ENCODE measurements around the gene HOXC10. TPM values are rescaled to one million over a fixed set of nuclear protein-coding genes. Genes with fewer than 3 reads are reported as not detected.

Gene HOXC10
- total RNA-seq = not detected

DNA sequence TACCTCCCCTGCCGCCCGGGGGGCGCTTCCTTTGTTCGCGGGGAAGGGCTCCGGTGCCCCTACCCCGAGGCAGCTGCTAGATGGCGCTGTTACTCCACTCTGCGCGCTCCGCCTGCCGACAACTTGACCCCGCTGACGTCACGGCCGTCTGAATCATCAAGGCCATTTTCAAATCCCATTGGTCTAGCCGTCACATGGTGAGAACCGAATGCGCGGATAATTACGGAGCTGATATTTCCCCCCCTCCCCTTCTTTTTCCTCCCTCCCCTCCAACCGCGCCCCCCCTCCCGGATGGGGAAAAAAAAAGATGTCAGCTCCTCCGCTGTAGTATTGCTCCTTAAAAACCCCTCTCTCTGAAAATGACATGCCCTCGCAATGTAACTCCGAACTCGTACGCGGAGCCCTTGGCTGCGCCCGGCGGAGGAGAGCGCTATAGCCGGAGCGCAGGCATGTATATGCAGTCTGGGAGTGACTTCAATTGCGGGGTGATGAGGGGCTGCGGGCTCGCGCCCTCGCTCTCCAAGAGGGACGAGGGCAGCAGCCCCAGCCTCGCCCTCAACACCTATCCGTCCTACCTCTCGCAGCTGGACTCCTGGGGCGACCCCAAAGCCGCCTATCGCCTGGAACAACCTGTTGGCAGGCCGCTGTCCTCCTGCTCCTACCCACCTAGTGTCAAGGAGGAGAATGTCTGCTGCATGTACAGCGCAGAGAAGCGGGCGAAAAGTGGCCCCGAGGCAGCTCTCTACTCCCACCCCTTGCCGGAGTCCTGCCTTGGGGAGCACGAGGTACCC, at the start of gene HOXC10:
Gene HOXC10 (plus strand): TSS at position 246 of the 791 bp plus-strand sequence. CDS start 114 bp downstream, at position 360.
- Histone ChIP-seq H3K36me3 (no peaks in the 10 kb centered on the region), H3K4me1 (peaks cover 19 to 35% (median 30%) of the 10 kb centered on the region in 4 donors), H3K9me3 (no peaks in the 10 kb centered on the region), H3K27me3 (peaks cover 2 to 91% (median 53%) of the 10 kb centered on the region in 4 donors), H3K4me3 (peak within 1 kb of the TSS in 2 of 4 donors; percentile 17), H3K27ac (no peak within 1 kb of the TSS)
- WGBS, 2 donors = 2 to 6% methylated on average over 37 to 48 of the region's 55 CpGs
- TF ChIP-seq, protein P1, sequence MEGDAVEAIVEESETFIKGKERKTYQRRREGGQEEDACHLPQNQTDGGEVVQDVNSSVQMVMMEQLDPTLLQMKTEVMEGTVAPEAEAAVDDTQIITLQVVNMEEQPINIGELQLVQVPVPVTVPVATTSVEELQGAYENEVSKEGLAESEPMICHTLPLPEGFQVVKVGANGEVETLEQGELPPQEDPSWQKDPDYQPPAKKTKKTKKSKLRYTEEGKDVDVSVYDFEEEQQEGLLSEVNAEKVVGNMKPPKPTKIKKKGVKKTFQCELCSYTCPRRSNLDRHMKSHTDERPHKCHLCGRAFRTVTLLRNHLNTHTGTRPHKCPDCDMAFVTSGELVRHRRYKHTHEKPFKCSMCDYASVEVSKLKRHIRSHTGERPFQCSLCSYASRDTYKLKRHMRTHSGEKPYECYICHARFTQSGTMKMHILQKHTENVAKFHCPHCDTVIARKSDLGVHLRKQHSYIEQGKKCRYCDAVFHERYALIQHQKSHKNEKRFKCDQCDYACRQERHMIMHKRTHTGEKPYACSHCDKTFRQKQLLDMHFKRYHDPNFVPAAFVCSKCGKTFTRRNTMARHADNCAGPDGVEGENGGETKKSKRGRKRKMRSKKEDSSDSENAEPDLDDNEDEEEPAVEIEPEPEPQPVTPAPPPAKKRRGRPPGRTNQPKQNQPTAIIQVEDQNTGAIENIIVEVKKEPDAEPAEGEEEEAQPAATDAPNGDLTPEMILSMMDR (IDR thresholded peaks at IDR 0.05) = peak; percentile 9 to 31 (median 26)
- TF ChIP-seq EP300 (IDR thresholded peaks at IDR 0.05) = no peak
- peak in 1 of 2 donors; percentile 85 for ATAC-seq (ENCODE audit: low FRiP score in 2 of 2)
- peak; percentile 70 to 74 for DNase-seq

DNA sequence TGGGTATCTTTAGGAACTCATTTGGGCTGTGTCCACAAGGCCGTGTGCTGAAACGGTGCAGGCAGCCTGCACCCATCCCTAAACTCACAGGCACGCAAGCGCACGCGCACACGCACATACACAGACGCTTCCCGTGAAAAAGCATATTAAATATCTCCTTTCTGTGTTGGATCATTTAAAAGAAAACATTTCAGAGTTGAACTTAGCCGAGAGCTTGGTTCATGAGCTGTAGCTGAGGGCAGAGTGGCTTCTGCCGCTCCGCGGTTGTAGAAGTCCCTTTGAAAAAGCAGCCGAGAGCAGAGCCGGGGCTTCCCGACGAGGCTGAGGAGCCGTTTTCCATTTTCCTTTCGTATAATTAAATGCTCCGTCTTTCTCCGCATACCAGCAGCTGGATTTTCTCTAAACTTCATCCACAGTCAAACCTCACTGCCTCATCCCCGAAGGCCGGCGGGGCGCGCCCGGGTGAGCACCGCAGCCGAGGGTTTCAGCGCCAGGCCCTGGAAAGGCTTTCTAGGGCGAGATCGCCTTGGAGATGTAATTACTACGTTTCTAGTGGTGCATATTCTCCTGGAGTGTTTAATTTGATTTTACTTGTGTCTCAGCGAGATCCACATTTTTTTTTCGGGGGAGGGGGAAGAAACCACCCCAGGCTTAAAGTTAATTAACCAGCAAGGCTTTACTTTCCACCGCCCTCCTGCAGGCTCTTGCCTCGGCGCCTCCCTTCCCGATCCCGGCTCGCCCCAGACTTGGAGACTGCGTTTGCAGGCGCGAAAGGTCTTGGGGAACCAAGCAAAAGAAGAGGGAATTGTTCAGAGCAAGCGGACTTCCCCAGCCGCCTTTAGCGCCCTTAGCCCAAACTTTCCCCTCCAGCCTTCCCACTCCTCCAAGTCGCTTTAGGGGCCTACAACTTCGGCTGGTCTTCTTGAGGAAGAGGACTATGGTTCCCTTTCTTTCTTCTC, 49.3 kb upstream of the HOXC10 start:
- no peaks in the 10 kb centered on the region for H3K36me3 ChIP-seq
- H3K27ac ChIP-seq = no peak overlapping the region
- DNase-seq (peak in 1 of 2 donors; percentile 48), ATAC-seq (ENCODE audit: low FRiP score in 2 of 2) (no peak)
- peaks cover 3 to 23% (median 8%) of the 10 kb centered on the region in 4 donors for H3K4me1 ChIP-seq
- peaks cover 2 to 84% (median 45%) of the 10 kb centered on the region in 4 donors for H3K27me3 ChIP-seq
- WGBS, 2 donors = 6 to 7% methylated on average over 49 of the region's 49 CpGs
- H3K9me3 ChIP-seq = no peaks in the 10 kb centered on the region
- no peak overlapping the region for H3K4me3 ChIP-seq
- TF ChIP-seq, protein P1 (IDR thresholded peaks at IDR 0.05) = no peak
- TF ChIP-seq EP300 (IDR thresholded peaks at IDR 0.05) = no peak
- no peak for TF ChIP-seq POLR2A (IDR thresholded peaks at IDR 0.05)
- TF ChIP-seq POLR2AphosphoS5 (IDR thresholded peaks at IDR 0.05) = no peak

DNA sequence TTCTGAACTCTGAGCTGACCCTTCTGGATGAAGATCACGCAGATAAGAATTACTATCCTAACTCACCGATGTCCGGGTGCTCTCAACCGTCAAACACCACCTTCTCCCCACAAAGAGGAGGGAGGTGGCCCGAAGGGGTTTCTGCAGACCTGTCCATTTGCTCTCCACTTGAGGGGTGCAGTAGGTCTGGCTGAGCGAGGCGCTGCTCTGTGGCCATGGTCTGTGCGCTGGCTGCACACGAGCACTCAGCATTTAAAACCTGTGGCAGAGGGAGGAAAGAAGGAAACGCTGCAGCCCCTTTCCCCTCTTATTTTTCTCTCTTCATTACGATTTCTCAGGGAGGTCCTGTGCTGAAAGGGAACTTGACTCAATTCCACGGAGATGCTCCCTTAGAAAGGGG, 47.8 kb upstream of the HOXC10 start:
- H3K27me3 ChIP-seq = peaks cover 2 to 80% (median 43%) of the 10 kb centered on the region in 4 donors
- WGBS, 2 donors = 9 to 11% methylated on average over 8 to 12 of the region's 12 CpGs
- H3K36me3 ChIP-seq = no peaks in the 10 kb centered on the region
- TF ChIP-seq, protein P1 (IDR thresholded peaks at IDR 0.05) = no peak
- TF ChIP-seq POLR2A (IDR thresholded peaks at IDR 0.05) = no peak
- no peak for TF ChIP-seq EP300 (IDR thresholded peaks at IDR 0.05)
- no peak for TF ChIP-seq POLR2AphosphoS5 (IDR thresholded peaks at IDR 0.05)
- ATAC-seq (ENCODE audit: low FRiP score in 2 of 2) (no peak), DNase-seq (no peak)
- peaks cover 3 to 23% (median 8%) of the 10 kb centered on the region in 4 donors for H3K4me1 ChIP-seq
- H3K9me3 ChIP-seq = no peaks in the 10 kb centered on the region
- no peak overlapping the region for H3K27ac ChIP-seq
- H3K4me3 ChIP-seq = no peak overlapping the region

DNA sequence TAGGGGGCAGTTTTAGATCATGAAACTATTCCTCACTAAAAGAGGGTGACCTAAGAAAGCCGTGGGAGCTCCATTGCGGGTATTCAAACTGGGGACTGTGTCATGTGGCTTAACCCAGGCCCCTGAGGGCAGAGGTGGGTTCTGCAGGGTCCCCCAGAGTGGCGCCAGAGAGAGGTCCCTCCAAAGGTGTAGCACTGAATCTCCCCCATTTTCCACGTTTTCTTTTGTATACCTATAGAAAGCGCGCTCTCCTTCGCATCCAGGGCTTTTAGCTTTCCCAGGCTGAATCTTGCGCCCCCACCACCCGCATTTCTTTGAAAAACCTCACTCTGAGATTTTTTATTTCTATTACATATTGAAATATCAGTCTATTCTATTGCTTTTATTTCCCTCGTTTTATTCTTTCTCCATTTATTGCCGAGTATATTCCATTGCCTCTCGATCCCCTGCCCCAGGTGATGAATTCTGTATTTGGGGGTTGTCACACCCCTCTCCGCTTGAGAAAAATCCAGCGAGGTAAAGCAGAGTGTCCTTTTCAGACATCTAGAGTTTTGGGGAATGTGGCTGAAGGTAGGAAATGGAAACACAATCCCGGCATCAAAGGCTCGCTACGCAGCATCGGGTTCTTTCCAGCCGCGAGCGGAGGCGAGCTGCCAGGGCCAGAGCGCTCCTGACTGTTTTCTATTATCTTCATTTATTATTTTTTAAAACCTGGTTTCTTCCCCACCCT, 47.2 kb upstream of the HOXC10 start:
- no peak overlapping the region for H3K4me3 ChIP-seq
- no peak overlapping the region for H3K27ac ChIP-seq
- H3K27me3 ChIP-seq = peaks cover 2 to 80% (median 43%) of the 10 kb centered on the region in 4 donors
- ATAC-seq (ENCODE audit: low FRiP score in 2 of 2) (no peak), DNase-seq (peak in 1 of 2 donors; percentile 32)
- TF ChIP-seq POLR2A (IDR thresholded peaks at IDR 0.05) (no peak), POLR2AphosphoS5 (IDR thresholded peaks at IDR 0.05) (no peak), EP300 (IDR thresholded peaks at IDR 0.05) (no peak)
- TF ChIP-seq, protein P1 (IDR thresholded peaks at IDR 0.05) = no peak
- no peaks in the 10 kb centered on the region for H3K9me3 ChIP-seq
- H3K36me3 ChIP-seq = no peaks in the 10 kb centered on the region
- H3K4me1 ChIP-seq = peaks cover 3 to 23% (median 8%) of the 10 kb centered on the region in 4 donors
- WGBS, 2 donors = 16 to 22% methylated on average over 23 of the region's 23 CpGs
